HepG2 (cell line): ENCODE results near the gene PPP1R9A. TPM values are rescaled to one million over a fixed set of nuclear protein-coding genes. Genes with fewer than 3 reads are reported as not detected.

ENCODE experiments used
- ATF4 ChIP-seq, 2 experiments: fragments of 450-650 bp in 1 of 2; sonication (generic) in 1 of 2; formaldehyde crosslinking; IDR thresholded peaks; 2 replicates each; pipeline versions ENCODE4 v1.5.0 to v1.8.0; 2020 to 2022; ENCODE audit warnings: mild to moderate bottlenecking in 1 of 2, missing genetic modification reagents in 1 of 2
- CREB1 ChIP-seq, 2 experiments: fragments of 450-650 bp in 1 of 2; IDR thresholded peaks; 2 replicates each; pipeline ENCODE4 v1.6.1; 2016 to 2017; ENCODE audit warnings: control low read depth in 1 of 2, mild to moderate bottlenecking in 1 of 2, missing compliant biosample characterization in 1 of 2, missing genetic modification characterization in 1 of 2
- EHMT2 ChIP-seq: fragments of 200-600 bp; sonication (generic); IDR thresholded peaks from 2 replicates; pipeline ENCODE4 v1.7.0; 2017; ENCODE audit warnings: antibody characterized with exemption, low read depth, low read length, borderline replicate concordance
- GATA4 ChIP-seq: sonication (generic); IDR thresholded peaks from 2 replicates; pipeline ENCODE4 v1.6.1; 2016; ENCODE audit warnings: antibody characterized with exemption, low read depth, borderline replicate concordance
- HMGA1 ChIP-seq: sonication (generic); formaldehyde crosslinking; conservative IDR thresholded peaks from 2 replicates; pipeline ENCODE4 v1.4.0; 2020; ENCODE audit warnings: missing genetic modification reagents
- HNRNPLL ChIP-seq: fragments of 200-400 bp; formaldehyde crosslinking; IDR thresholded peaks from 2 replicates; pipeline ENCODE4 v1.6.1; 2017; ENCODE audit warnings: mild to moderate bottlenecking, low read depth, low read length; ENCODE audit not compliant: poor library complexity, severe bottlenecking
- HOXA3 ChIP-seq: sonication (generic); formaldehyde crosslinking; IDR thresholded peaks from 2 replicates; pipeline ENCODE4 v1.5.0; 2020; ENCODE audit warnings: missing genetic modification reagents
- KLF6 ChIP-seq: IDR thresholded peaks from 2 replicates; pipeline ENCODE4 v1.8.0; 2016; ENCODE audit warnings: missing biosample characterization, missing genetic modification reagents
- MEIS2 ChIP-seq: sonication (generic); formaldehyde crosslinking; IDR thresholded peaks from 2 replicates; pipeline ENCODE4 v1.9.0; 2021; ENCODE audit warnings: mild to moderate bottlenecking, missing genetic modification reagents
- NPAS2 ChIP-seq: sonication (generic); formaldehyde crosslinking; IDR thresholded peaks from 2 replicates; pipeline ENCODE4 v1.8.0; 2022; ENCODE audit warnings: mild to moderate bottlenecking, missing genetic modification reagents, borderline replicate concordance
- NR2F2 ChIP-seq: IDR thresholded peaks from 2 replicates; pipeline ENCODE4 v1.6.1; 2012; ENCODE audit warnings: low read depth, inconsistent platforms, borderline replicate concordance
- PBX3 ChIP-seq: sonication (generic); formaldehyde crosslinking; IDR thresholded peaks from 2 replicates; pipeline ENCODE4 v1.8.1; 2023; ENCODE audit warnings: missing genetic modification reagents, inconsistent platforms, borderline replicate concordance
- SALL1 ChIP-seq: sonication (generic); formaldehyde crosslinking; IDR thresholded peaks from 2 replicates; pipeline ENCODE4 v1.8.0; 2022; ENCODE audit warnings: mild to moderate bottlenecking, missing genetic modification reagents
- SMAD9 ChIP-seq: sonication (generic); formaldehyde crosslinking; IDR thresholded peaks from 2 replicates; pipeline ENCODE4 v1.5.1; 2020; ENCODE audit warnings: mild to moderate bottlenecking, missing genetic modification reagents
- SOX13 ChIP-seq, 3 experiments: fragments of 450-650 bp in 1 of 3; sonication (generic) in 1 of 3; formaldehyde crosslinking in 1 of 3; IDR thresholded peaks in 2 of 3; conservative IDR thresholded peaks in 1 of 3; 2 replicates each; pipeline versions ENCODE4 v1.5.0 to v1.6.1; 2016 to 2020; ENCODE audit warnings: antibody characterized with exemption in 1 of 3, mild to moderate bottlenecking in 1 of 3, missing compliant biosample characterization in 1 of 3, missing genetic modification reagents in 1 of 3, moderate library complexity in 1 of 3
- SRSF9 ChIP-seq: fragments of 200-400 bp; formaldehyde crosslinking; IDR thresholded peaks from 2 replicates; pipeline ENCODE4 v1.6.1; 2018; ENCODE audit warnings: borderline replicate concordance, mild to moderate bottlenecking, low read depth, low read length; ENCODE audit not compliant: insufficient read depth, poor library complexity, severe bottlenecking
- TEAD3 ChIP-seq: optimal IDR thresholded peaks from 2 replicates; pipeline ENCODE3; 2016; ENCODE audit warnings: borderline replicate concordance
- THAP8 ChIP-seq: sonication (generic); formaldehyde crosslinking; IDR thresholded peaks from 2 replicates; pipeline ENCODE4 v1.5.1; 2020; ENCODE audit warnings: missing genetic modification reagents, mild to moderate bottlenecking, borderline replicate concordance
- ZBTB7B ChIP-seq: sonication (generic); formaldehyde crosslinking; IDR thresholded peaks from 2 replicates; pipeline ENCODE4 v1.4.0; 2020; ENCODE audit warnings: missing genetic modification reagents
- ZFX ChIP-seq: sonication (generic); formaldehyde crosslinking; IDR thresholded peaks from 2 replicates; pipeline ENCODE4 v1.4.0; 2020; ENCODE audit warnings: mild to moderate bottlenecking, low read depth, missing genetic modification reagents, moderate library complexity
- ZMAT3 ChIP-seq: sonication (generic); formaldehyde crosslinking; conservative IDR thresholded peaks from 2 replicates; pipeline ENCODE4 v1.7.0; 2021; ENCODE audit warnings: missing genetic modification reagents
- ZMAT5 ChIP-seq: sonication (generic); formaldehyde crosslinking; IDR thresholded peaks from 2 replicates; pipeline ENCODE4 v1.5.0; 2020; ENCODE audit warnings: mild to moderate bottlenecking, low read depth, missing genetic modification reagents, borderline replicate concordance
- ZNF431 ChIP-seq: sonication (generic); formaldehyde crosslinking; IDR thresholded peaks from 2 replicates; pipeline ENCODE4 v1.9.0; 2022; ENCODE audit warnings: missing genetic modification reagents, low read depth, mild to moderate bottlenecking, borderline replicate concordance
- ZNF468 ChIP-seq: sonication (generic); formaldehyde crosslinking; IDR thresholded peaks from 2 replicates; pipeline ENCODE4 v1.8.0; 2022; ENCODE audit warnings: mild to moderate bottlenecking, moderate library complexity, missing genetic modification reagents
- ZNF572 ChIP-seq: sonication (generic); formaldehyde crosslinking; IDR thresholded peaks from 2 replicates; pipeline ENCODE4 v1.5.1; 2020; ENCODE audit warnings: mild to moderate bottlenecking, missing genetic modification reagents
- ZNF576 ChIP-seq: sonication (generic); formaldehyde crosslinking; IDR thresholded peaks from 2 replicates; pipeline ENCODE4 v1.4.0; 2020; ENCODE audit warnings: mild to moderate bottlenecking, missing genetic modification reagents
- ZNF615 ChIP-seq: sonication (generic); formaldehyde crosslinking; IDR thresholded peaks from 2 replicates; pipeline ENCODE4 v1.5.0; 2020; ENCODE audit warnings: mild to moderate bottlenecking, missing genetic modification reagents, borderline replicate concordance
- ZZZ3 ChIP-seq: sonication (generic); formaldehyde crosslinking; IDR thresholded peaks from 2 replicates; pipeline ENCODE4 v1.4.0; 2020; ENCODE audit warnings: missing genetic modification reagents, mild to moderate bottlenecking, borderline replicate concordance
- polyA plus RNA-seq, 8 experiments: library from polyadenylated mRNA; depleted of rRNA in 3 of 8; stranded (reverse) in 7 of 8; unstranded in 1 of 8; fragments of >200 nt; fragmentation: Illumina TruSeq in 4 of 8; extraction: Trizol in 4 of 8; gene quantifications; 2 replicates each; pipeline versions ENCODE4 v1.2.1 to v1.2.3, GENCODE V29; 2011 to 2016; ENCODE audit warnings: low read depth in 4 of 8, missing spikeins in 1 of 8, mixed read lengths in 1 of 8; ENCODE audit not compliant: insufficient read depth in 1 of 8
- total RNA-seq, 5 experiments: library from RNA; depleted of rRNA; stranded (reverse); fragments of >200 nt; fragmentation: Illumina TruSeq; extraction: Trizol; gene quantifications; 2 replicates each; pipeline ENCODE4 v1.2.3, GENCODE V29; 2016; ENCODE audit warnings: low read depth in 1 of 5

Gene PPP1R9A
- total and polyA plus RNA-seq, 2 of the 13 experiments (the other 11 are each of a cell fraction or from before 2014, with no cell fraction given): 11.4 to 31.9 TPM

GRCh38 chr7:95026018-95026417 is 118.6 kb downstream of the PPP1R9A start (continued):
- TF ChIP-seq ZNF576 (CRISPR knock-in tag): no peak
- TF ChIP-seq ZNF431: no peak
- no peak for TF ChIP-seq GATA4
- TF ChIP-seq ZBTB7B: no peak
- no peak for TF ChIP-seq HMGA1
- TF ChIP-seq HNRNPLL: no peak
- TF ChIP-seq TEAD3 (CRISPR knock-in tag): peak; percentile 13
- TF ChIP-seq SMAD9 (CRISPR knock-in tag): no peak
- TF ChIP-seq ZFX (CRISPR knock-in tag): no peak
- no peak for TF ChIP-seq PBX3 (CRISPR knock-in tag)
- TF ChIP-seq ZMAT3 (CRISPR knock-in tag): no peak
- TF ChIP-seq SOX13 (IDR thresholded peaks at IDR 0.05): no peak
- peak in 1 of 2 experiments; percentile 61; a peak in 2 of 4 replicates for TF ChIP-seq SOX13 (CRISPR knock-in tag; conservative IDR thresholded peaks at IDR 0.05 in 1 of 2, IDR thresholded peaks at IDR 0.05 in 1 of 2)
- 0 out of 2 replicates have a peak, but pooled peaks have one; percentile 3 for TF ChIP-seq HOXA3
- no peak for TF ChIP-seq EHMT2
- TF ChIP-seq THAP8 (CRISPR knock-in tag): no peak
- 0 out of 2 replicates have a peak, but pooled peaks have one; percentile 38 for TF ChIP-seq NR2F2
- no peak for TF ChIP-seq ZMAT5 (CRISPR knock-in tag)
- no peak for TF ChIP-seq ZZZ3 (CRISPR knock-in tag)
- no peak for TF ChIP-seq MEIS2 (CRISPR knock-in tag)
- TF ChIP-seq NPAS2 (CRISPR knock-in tag): no peak
- TF ChIP-seq KLF6 (CRISPR knock-in tag): no peak
- TF ChIP-seq ATF4 (CRISPR knock-in tag; IDR thresholded peaks at IDR 0.05): no peak
- no peak for TF ChIP-seq ZNF572 (CRISPR knock-in tag)
- TF ChIP-seq CREB1 (IDR thresholded peaks at IDR 0.05): no peak
- TF ChIP-seq CREB1 (CRISPR knock-in tag; IDR thresholded peaks at IDR 0.05): no peak
- TF ChIP-seq SALL1 (CRISPR knock-in tag): peak; percentile 24; the same call in 1 of the 2 replicates
- no peak for TF ChIP-seq SRSF9
- TF ChIP-seq ZNF468: no peak
- no peak for TF ChIP-seq ZNF615 (CRISPR knock-in tag)
